Neuron (in vitro differentiated cells): ENCODE measurements around the gene TCP1.
"Not testable (repeated sequence)": the region's sequence is repeated elsewhere in the genome, so short reads cannot be mapped to it uniquely, and the experiment has no call there.

Experiments used
- H2AFZ ChIP-seq: one replicate; pipeline ENCODE4 v1.6.1; 2013; ENCODE audit warnings: low read depth, mild to moderate bottlenecking, inconsistent platforms, low read length, moderate library complexity
- H3K27me3 ChIP-seq: one replicate; pipeline ENCODE4 v1.6.1; 2013; ENCODE audit warnings: low read length; ENCODE audit not compliant: insufficient read depth
- H3K36me3 ChIP-seq: one replicate; pipeline ENCODE4 v1.6.1; 2013; ENCODE audit warnings: low read length; ENCODE audit not compliant: insufficient read depth
- H3K4me1 ChIP-seq: one replicate; pipeline ENCODE4 v1.6.1; 2013; ENCODE audit warnings: low read length; ENCODE audit not compliant: insufficient read depth
- H3K4me3 ChIP-seq: 2 replicates; pipeline ENCODE4 v1.5.1; 2013; ENCODE audit warnings: mild to moderate bottlenecking, low read length, moderate library complexity
- H3K9me3 ChIP-seq: one replicate; pipeline ENCODE4 v1.6.1; 2013; ENCODE audit warnings: low read length

TCP1 gene

DNA sequence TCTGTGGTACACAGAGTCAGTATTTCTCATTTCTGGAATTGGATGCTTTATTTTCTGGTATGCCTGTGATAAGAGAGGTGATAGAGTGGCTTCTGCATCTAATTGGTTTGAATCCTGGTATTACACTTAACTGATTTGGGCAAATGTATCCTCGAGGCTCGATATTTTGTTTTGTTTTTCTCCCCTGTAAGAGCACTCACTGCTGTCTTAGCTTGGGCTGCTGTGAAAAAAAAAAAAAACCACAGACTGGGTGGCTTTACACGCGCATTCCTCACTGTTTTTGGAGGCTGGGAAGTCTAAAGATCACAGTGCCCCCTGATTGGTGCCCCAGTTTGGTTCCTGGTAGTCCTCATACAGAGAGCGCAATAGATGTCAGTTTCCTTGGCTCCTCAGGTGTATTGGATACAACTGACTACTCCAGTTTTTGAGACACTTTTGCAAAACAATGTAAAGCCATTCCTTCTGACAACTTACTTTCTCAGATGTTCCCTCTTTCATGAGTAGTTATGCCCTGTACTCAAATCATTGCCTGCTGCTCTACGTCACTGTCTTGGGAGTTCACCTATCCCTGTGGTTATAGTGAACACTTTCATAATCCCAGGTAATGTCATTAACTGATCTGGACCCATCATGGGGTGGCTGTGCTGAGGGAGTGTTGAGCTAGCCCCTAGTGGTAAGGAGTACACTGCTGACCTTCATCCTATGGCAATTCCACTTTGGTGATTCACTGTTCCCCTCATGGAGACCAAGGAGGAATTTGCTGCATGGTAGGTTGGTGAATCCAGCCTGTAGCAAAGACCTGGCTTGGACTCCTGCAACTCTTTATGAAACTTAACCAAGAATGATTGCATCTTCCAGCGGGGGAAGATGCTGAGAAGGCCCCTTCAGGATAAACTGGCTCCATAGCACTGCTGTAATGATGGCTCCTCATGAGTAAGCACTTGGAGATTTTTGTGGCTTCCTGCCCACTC is 31.1 kb downstream of the TCP1 start:
- Histone ChIP-seq H3K27me3 (no peaks in the 10 kb centered on the region), H3K36me3 (peaks cover 56% of the 10 kb centered on the region), H3K4me3 (no peak overlapping the region), H3K4me1 (peaks cover 23% of the 10 kb centered on the region), H3K9me3 (no peaks in the 10 kb centered on the region), H2AFZ (no peak overlapping the region)

DNA sequence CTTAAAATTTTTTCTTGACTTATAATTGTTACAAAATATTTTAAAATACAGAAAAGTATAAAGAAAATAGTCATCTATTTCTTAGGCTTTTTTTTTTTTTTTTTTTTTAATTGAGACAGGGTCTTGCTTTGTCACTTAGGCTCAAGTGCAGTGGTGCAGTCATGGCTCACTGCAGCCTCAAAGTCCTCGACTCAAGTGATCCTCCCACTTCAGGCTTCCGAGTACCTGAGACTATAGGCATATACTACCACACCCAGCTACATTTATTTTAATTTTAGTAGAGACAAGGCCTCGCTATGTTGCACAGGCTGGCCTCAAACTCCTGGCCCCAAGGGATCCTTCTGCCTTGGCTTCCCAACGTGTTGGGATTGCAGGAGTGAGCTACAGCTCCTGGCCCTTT is 32.9 kb downstream of the TCP1 start:
- Histone ChIP-seq H3K27me3 (no peaks in the 10 kb centered on the region), H3K9me3 (no peaks in the 10 kb centered on the region), H3K4me1 (peaks cover 14% of the 10 kb centered on the region), H2AFZ (no peak overlapping the region), H3K36me3 (peaks cover 67% of the 10 kb centered on the region), H3K4me3 (no peak overlapping the region)

DNA sequence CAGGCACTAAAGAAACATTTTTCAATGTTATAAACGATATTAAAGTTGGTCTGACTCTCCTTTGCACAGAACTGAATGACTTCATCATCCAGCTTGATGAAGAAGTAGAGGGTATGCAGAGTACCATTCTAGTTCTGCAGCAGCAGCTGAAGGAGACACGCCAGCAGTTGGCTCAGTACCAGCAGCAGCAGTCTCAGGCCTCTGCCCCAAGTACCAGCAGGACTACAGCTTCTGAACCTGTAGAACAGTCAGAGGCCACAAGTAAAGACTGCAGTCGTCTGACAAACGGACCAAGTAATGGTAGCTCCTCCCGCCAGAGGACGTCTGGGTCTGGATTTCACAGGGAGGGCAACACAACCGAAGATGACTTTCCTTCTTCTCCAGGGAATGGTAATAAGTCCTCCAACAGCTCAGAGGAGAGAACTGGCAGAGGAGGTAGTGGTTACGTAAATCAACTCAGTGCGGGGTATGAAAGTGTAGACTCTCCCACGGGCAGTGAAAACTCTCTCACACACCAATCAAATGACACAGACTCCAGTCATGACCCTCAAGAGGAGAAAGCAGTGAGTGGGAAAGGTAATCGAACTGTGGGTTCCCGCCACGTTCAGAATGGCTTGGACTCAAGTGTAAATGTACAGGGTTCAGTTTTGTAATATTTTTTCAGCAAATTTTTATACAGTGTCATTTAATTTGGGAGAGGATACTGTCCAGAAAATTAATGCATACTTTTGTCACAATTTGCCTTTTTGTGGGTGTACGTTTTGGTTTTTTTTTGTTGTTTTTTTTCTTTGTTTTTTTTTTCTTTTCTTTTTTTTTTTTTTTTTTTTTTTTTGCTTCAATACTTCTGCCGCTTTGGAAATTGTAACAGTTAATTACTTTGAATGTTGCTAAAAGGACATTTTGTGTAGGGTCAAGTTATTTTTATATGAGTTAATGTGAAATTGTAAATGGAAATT is 34.2 kb downstream of the TCP1 start:
- Histone ChIP-seq H2AFZ (no peak overlapping the region), H3K36me3 (peaks cover 79% of the 10 kb centered on the region), H3K4me1 (peaks cover 4% of the 10 kb centered on the region)

DNA sequence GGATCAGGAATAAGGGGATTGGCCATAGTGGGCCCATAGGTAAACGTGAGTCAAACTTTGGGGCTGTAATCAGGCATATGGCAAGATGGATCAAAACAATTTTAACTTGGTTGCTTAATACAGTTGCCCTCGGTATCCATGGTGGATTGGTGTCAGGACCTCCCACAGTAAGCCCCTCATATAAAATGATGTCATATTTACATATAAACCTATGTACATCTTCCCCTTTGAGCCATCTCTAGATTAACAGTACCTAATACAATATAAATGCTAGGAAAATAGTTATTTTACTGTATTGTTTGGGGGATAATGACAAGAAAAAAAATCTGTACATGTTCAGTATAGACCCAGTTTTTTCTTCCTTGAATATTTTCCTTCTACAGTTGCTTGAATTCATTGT is 35.0 kb downstream of the TCP1 start:
- Histone ChIP-seq H3K4me1 (no peaks in the 10 kb centered on the region), H3K27me3 (no peaks in the 10 kb centered on the region), H2AFZ (no peak overlapping the region), H3K9me3 (no peaks in the 10 kb centered on the region), H3K36me3 (peaks cover 86% of the 10 kb centered on the region), H3K4me3 (no peak overlapping the region)

More for the DNA sequence above, 34.2 kb downstream of the TCP1 start:
- H3K4me3 ChIP-seq: no peak overlapping the region
- no peaks in the 10 kb centered on the region for H3K9me3 ChIP-seq
- no peaks in the 10 kb centered on the region for H3K27me3 ChIP-seq

DNA sequence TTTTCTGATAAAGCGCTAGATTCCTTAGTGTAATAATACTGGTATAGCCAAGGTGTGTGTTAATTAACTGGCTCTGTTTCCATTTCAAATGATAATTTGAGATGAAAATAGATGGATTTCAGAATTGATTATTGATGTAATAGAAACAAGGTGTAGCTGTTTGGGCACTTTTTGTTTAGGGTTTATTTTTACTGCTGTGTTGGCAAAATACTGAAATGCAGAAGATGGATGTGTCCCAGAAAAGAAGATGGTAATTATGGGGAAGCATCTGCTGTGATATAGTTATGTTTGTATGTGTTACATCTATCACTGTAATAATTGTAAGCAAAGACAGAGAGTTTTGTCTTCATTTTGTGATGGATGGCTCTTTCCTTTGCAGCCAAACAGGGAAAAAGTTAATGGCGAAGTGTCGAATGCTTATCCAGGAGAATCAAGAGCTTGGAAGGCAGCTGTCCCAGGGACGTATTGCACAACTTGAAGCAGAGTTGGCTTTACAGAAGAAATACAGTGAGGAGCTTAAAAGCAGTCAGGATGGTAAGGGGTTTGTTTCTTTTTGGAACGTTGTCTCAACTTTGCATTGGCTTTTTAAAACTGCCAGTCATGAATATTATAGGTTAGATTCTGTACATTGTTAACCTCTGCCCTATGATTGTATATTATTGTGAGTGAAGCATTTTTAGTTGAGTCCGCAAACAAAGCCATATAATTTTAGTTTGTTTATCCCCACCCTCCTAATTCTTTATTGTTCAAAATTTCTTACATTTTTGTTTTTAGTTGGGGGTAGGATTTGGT is 36.1 kb downstream of the TCP1 start:
- H3K4me3 ChIP-seq: no peak overlapping the region
- no peaks in the 10 kb centered on the region for H3K4me1 ChIP-seq
- H3K27me3 ChIP-seq: no peaks in the 10 kb centered on the region
- peaks cover 89% of the 10 kb centered on the region for H3K36me3 ChIP-seq
- H2AFZ ChIP-seq: no peak overlapping the region
- no peaks in the 10 kb centered on the region for H3K9me3 ChIP-seq

- no peak overlapping the region for H2AFZ ChIP-seq
- no peaks in the 10 kb centered on the region for H3K4me1 ChIP-seq
- H3K36me3 ChIP-seq: peaks cover 93% of the 10 kb centered on the region
- no peaks in the 10 kb centered on the region for H3K9me3 ChIP-seq
- no peaks in the 10 kb centered on the region for H3K27me3 ChIP-seq
- H3K4me3 ChIP-seq: no peak overlapping the region
Observed at GRCh38 chr6:159751448-159751847, 38.0 kb downstream of the TCP1 start.

- not testable (repeated sequence) for H3K4me3 ChIP-seq, H3K27me3 ChIP-seq, H2AFZ ChIP-seq, H3K4me1 ChIP-seq, H3K9me3 ChIP-seq
- peaks cover 96% of the 10 kb centered on the region for H3K36me3 ChIP-seq
Observed at GRCh38 chr6:159748127-159748526, 41.3 kb downstream of the TCP1 start.

- no peak overlapping the region for H3K4me3 ChIP-seq
- no peaks in the 10 kb centered on the region for H3K27me3 ChIP-seq
- no peaks in the 10 kb centered on the region for H3K9me3 ChIP-seq
- no peaks in the 10 kb centered on the region for H3K4me1 ChIP-seq
- H3K36me3 ChIP-seq: peaks cover 97% of the 10 kb centered on the region
- H2AFZ ChIP-seq: no peak overlapping the region
Observed at GRCh38 chr6:159746759-159747158, 42.6 kb downstream of the TCP1 start.

DNA sequence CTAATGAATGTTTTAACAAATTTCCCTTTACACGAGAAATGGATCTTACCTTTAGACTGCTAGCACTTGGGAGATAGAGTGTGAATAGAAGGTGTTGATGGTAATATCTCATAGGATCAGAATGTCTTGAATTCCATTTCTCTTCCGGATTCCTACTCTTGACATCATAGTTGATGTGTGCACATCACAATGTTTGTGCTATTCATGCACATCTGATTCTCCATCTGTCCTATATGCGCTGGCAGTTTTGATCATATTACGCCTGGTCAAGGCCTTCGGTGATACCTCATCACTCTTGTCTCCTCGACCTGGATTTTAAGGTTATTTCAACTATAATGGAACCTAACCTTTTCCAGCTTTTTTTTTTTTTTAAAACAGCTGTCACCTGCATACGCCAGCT is 44.3 kb downstream of the TCP1 start:
- Histone ChIP-seq H3K27me3 (no peaks in the 10 kb centered on the region), H2AFZ (no peak overlapping the region), H3K9me3 (no peaks in the 10 kb centered on the region), H3K36me3 (peaks cover 97% of the 10 kb centered on the region), H3K4me3 (no peak overlapping the region), H3K4me1 (no peaks in the 10 kb centered on the region)

DNA sequence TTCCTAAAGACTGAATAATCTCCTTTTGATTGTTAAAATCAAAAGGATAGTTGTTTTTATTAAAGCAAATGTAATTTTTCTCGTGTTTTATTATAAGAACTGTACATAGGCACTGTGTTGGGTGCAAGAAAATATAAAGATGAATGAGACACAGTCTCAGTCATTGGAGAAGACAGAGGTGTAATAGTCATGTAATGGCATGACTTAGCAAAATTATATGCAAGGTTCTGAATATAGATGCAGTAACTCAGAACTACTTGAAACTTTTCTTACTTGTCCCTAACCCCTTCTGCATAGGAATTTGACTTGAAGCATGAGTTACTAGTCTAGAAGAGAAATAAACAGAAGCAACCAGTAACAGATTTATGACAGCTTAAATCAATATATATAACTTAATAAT is 47.2 kb downstream of the TCP1 start:
- H3K36me3 ChIP-seq: peaks cover 96% of the 10 kb centered on the region

DNA sequence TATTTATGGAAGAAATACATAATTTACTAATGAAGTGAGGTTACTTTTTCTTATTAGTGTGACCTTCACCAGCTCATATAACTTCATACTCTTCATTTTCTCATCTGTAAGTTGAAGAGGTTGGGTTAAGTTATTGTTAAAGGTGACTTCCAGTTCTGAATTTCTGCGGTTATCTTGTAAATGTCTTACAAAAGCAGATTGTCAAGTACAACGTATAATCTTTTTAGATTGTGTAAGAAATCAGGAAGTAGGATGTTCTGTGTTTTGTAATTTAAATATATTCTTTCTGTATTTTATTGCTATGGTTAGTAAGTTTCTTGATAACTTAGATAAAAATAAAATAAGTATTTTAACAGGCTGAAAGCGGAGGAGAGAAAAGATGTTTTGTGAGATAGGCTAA is 50.1 kb downstream of the TCP1 start:
- H3K27me3 ChIP-seq: no peaks in the 10 kb centered on the region
- no peaks in the 10 kb centered on the region for H3K4me1 ChIP-seq
- no peak overlapping the region for H3K4me3 ChIP-seq
- H3K36me3 ChIP-seq: peaks cover 71% of the 10 kb centered on the region
- H2AFZ ChIP-seq: no peak overlapping the region
- no peaks in the 10 kb centered on the region for H3K9me3 ChIP-seq

More for the DNA sequence above, 47.2 kb downstream of the TCP1 start:
- Histone ChIP-seq H3K9me3 (no peaks in the 10 kb centered on the region), H3K4me3 (no peak overlapping the region), H2AFZ (no peak overlapping the region), H3K27me3 (no peaks in the 10 kb centered on the region), H3K4me1 (no peaks in the 10 kb centered on the region)

DNA sequence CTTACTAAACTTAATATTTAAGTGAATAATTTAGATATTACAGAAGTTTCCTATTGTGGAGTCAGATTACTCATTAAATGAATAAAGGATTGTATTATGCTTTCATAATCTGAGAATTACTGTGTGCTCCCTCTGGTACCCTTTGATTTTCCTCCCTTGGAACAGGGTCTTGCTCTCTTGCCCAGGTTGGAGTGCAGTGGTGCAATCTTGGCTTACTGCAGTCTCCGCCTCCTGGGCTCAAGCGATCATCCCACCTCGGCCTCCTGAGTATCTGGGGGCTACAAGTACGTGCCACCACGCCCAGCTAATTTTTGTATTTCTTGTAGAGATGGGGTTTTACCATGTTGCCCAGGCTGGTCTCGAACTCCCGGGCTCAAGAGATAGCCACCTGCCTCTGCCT is 52.5 kb downstream of the TCP1 start:
- Histone ChIP-seq H2AFZ (no peak overlapping the region), H3K4me3 (no peak overlapping the region), H3K36me3 (peaks cover 51% of the 10 kb centered on the region), H3K9me3 (no peaks in the 10 kb centered on the region), H3K4me1 (no peaks in the 10 kb centered on the region), H3K27me3 (no peaks in the 10 kb centered on the region)
